ENCODE results near the gene KDELR3.

The KDELR3 gene

GRCh38 chr22:38444783-38445182 lies 23.1 kb upstream of the KDELR3 start:
- H3K9ac ChIP-seq (ENCODE audit: low read length) = no peak overlapping the region
- no peak overlapping the region for H3K27ac ChIP-seq (ENCODE audit: low read depth, low read length, poor library complexity, severe bottlenecking)
- H2AFZ ChIP-seq (ENCODE audit: low read length) = no peak overlapping the region
- no peaks in the 10 kb centered on the region for H3K9me2 ChIP-seq (ENCODE audit: low read depth, low read length)
- no peaks in the 10 kb centered on the region for H3K9me3 ChIP-seq (ENCODE audit: low read length)
- H3K27me3 ChIP-seq (ENCODE audit: insufficient read depth, low read length) = peaks cover 9% of the 10 kb centered on the region
- H3K79me2 ChIP-seq (ENCODE audit: insufficient read depth, low read length) = no peaks in the 10 kb centered on the region
- no peaks in the 10 kb centered on the region for H3K36me3 ChIP-seq (ENCODE audit: insufficient read depth, low read length)
- H3K4me1 ChIP-seq (ENCODE audit: insufficient read depth, low read length, severe bottlenecking) = no peaks in the 10 kb centered on the region
- H3K4me2 ChIP-seq (ENCODE audit: low read length) = no peak overlapping the region
- no peaks in the 10 kb centered on the region for H3F3A ChIP-seq (ENCODE audit: insufficient read depth, low read length)
- TF ChIP-seq CTCF (IDR thresholded peaks at IDR 0.05; ENCODE audit: low read length) (no peak), EZH2 (IDR thresholded peaks at IDR 0.05; ENCODE audit: borderline replicate concordance, low read length) (no peak)
- H3K4me3 ChIP-seq (ENCODE audit: low read depth, low read length, poor library complexity, severe bottlenecking) = no peak overlapping the region
- no peaks in the 10 kb centered on the region for H4K20me1 ChIP-seq (ENCODE audit: insufficient read depth, low read length)

- no peak for TF ChIP-seq CTCF (IDR thresholded peaks at IDR 0.05; ENCODE audit: low read length)
- no peak for TF ChIP-seq EZH2 (IDR thresholded peaks at IDR 0.05; ENCODE audit: borderline replicate concordance, low read length)
- H3K79me2 ChIP-seq (ENCODE audit: insufficient read depth, low read length) = no peaks in the 10 kb centered on the region
Observed at GRCh38 chr22:38446018-38446601, 21.8 kb upstream of the KDELR3 start.

GRCh38 chr22:38448945-38449745 lies 18.8 kb upstream of the KDELR3 start:
- Histone ChIP-seq H3K4me3 (ENCODE audit: low read depth, low read length, poor library complexity, severe bottlenecking) (no peak overlapping the region), H3K27me3 (ENCODE audit: insufficient read depth, low read length) (peaks cover 13% of the 10 kb centered on the region; the same call in 1 of the 2 replicates), H3K36me3 (ENCODE audit: insufficient read depth, low read length) (no peaks in the 10 kb centered on the region), H4K20me1 (ENCODE audit: insufficient read depth, low read length) (no peaks in the 10 kb centered on the region), H2AFZ (ENCODE audit: low read length) (no peak overlapping the region), H3F3A (ENCODE audit: insufficient read depth, low read length) (no peaks in the 10 kb centered on the region), H3K9me2 (ENCODE audit: low read depth, low read length) (no peaks in the 10 kb centered on the region), H3K9me3 (ENCODE audit: low read length) (no peaks in the 10 kb centered on the region), H3K9ac (ENCODE audit: low read length) (no peak overlapping the region), H3K4me1 (ENCODE audit: insufficient read depth, low read length, severe bottlenecking) (no peaks in the 10 kb centered on the region), H3K79me2 (ENCODE audit: insufficient read depth, low read length) (no peaks in the 10 kb centered on the region), H3K27ac (ENCODE audit: low read depth, low read length, poor library complexity, severe bottlenecking) (no peak overlapping the region), H3K4me2 (ENCODE audit: low read length) (no peak overlapping the region)
- TF ChIP-seq CTCF (IDR thresholded peaks at IDR 0.05; ENCODE audit: low read length) (no peak), EZH2 (IDR thresholded peaks at IDR 0.05; ENCODE audit: borderline replicate concordance, low read length) (no peak)

More at GRCh38 chr22:38446018-38446601, 21.8 kb upstream of the KDELR3 start:
- H2AFZ ChIP-seq (ENCODE audit: low read length) = no peak overlapping the region
- no peaks in the 10 kb centered on the region for H3K9me2 ChIP-seq (ENCODE audit: low read depth, low read length)
- peaks cover 14% of the 10 kb centered on the region for H3K27me3 ChIP-seq (ENCODE audit: insufficient read depth, low read length)
- H3K4me2 ChIP-seq (ENCODE audit: low read length) = no peak overlapping the region
- no peaks in the 10 kb centered on the region for H3K9me3 ChIP-seq (ENCODE audit: low read length)
- H3K4me1 ChIP-seq (ENCODE audit: insufficient read depth, low read length, severe bottlenecking) = no peaks in the 10 kb centered on the region
- no peaks in the 10 kb centered on the region for H3F3A ChIP-seq (ENCODE audit: insufficient read depth, low read length)
- no peaks in the 10 kb centered on the region for H3K36me3 ChIP-seq (ENCODE audit: insufficient read depth, low read length)
- H3K9ac ChIP-seq (ENCODE audit: low read length) = no peak overlapping the region
- H3K4me3 ChIP-seq (ENCODE audit: low read depth, low read length, poor library complexity, severe bottlenecking) = no peak overlapping the region
- H4K20me1 ChIP-seq (ENCODE audit: insufficient read depth, low read length) = no peaks in the 10 kb centered on the region
- no peak overlapping the region for H3K27ac ChIP-seq (ENCODE audit: low read depth, low read length, poor library complexity, severe bottlenecking)

Measured in OCI-LY1 (cell line).